DND-41 (cell line): Measurements from ENCODE around the gene AOC1.

Source experiments
- ATAC-seq: fragments of 200-7000 bp; cut with Tn5 transposase; 3 replicates; pipeline ENCODE4 v1.9.1; 2021; ENCODE audit warnings: low read depth; ENCODE audit not compliant: insufficient read depth
- DNase-seq: peaks from one replicate; pipeline ENCODE4 v3.0.0-alpha.2; 2020
- H2AFZ ChIP-seq: 2 replicates; pipeline ENCODE4 v1.6.0; 2012; ENCODE audit warnings: low read depth, low read length
- H3K27ac ChIP-seq: 2 replicates; pipeline ENCODE4 v1.5.1; 2012; ENCODE audit warnings: low read length, inconsistent platforms
- H3K27me3 ChIP-seq: fragments of 200-600 bp; sonication (generic); 2 replicates; pipeline ENCODE4 v1.6.0; 2012; ENCODE audit warnings: low read length, mild to moderate bottlenecking, inconsistent platforms; ENCODE audit not compliant: insufficient read depth, poor library complexity
- H3K36me3 ChIP-seq: 2 replicates; pipeline ENCODE4 v1.5.1; 2012; ENCODE audit warnings: low read length, inconsistent platforms; ENCODE audit not compliant: insufficient read depth
- H3K4me1 ChIP-seq: 2 replicates; pipeline ENCODE4 v1.5.1; 2012; ENCODE audit warnings: mild to moderate bottlenecking, low read length; ENCODE audit not compliant: insufficient read depth
- H3K4me2 ChIP-seq: 2 replicates; pipeline ENCODE4 v1.6.0; 2012; ENCODE audit warnings: mild to moderate bottlenecking, moderate library complexity, low read length, inconsistent platforms; ENCODE audit not compliant: insufficient read depth
- H3K4me3 ChIP-seq, 2 experiments: fragments of 200-600 bp in 1 of 2; shearing (Covaris generic) in 1 of 2; 2 replicates each; pipeline ENCODE4 v1.5.1; 2012 to 2016; ENCODE audit warnings: inconsistent platforms in 2 of 2, low read length in 2 of 2, mild to moderate bottlenecking in 2 of 2, low read depth in 1 of 2, moderate library complexity in 1 of 2
- H3K79me2 ChIP-seq: 2 replicates; pipeline ENCODE4 v1.6.0; 2012; ENCODE audit warnings: low read length, inconsistent platforms; ENCODE audit not compliant: insufficient read depth
- H3K9ac ChIP-seq: 2 replicates; pipeline ENCODE4 v1.6.0; 2012; ENCODE audit warnings: low read depth, mild to moderate bottlenecking, inconsistent platforms, low read length, moderate library complexity
- H3K9me3 ChIP-seq: 2 replicates; pipeline ENCODE4 v1.5.1; 2012; ENCODE audit warnings: low read length, moderate library complexity, mild to moderate bottlenecking, inconsistent platforms; ENCODE audit not compliant: insufficient read depth, severe bottlenecking
- H4K20me1 ChIP-seq: 2 replicates; pipeline ENCODE4 v1.6.0; 2012; ENCODE audit warnings: low read length; ENCODE audit not compliant: insufficient read depth
- CTCF ChIP-seq: IDR thresholded peaks from 2 replicates; pipeline ENCODE4 v1.5.1; 2012; ENCODE audit warnings: borderline replicate concordance, low read length, moderate library complexity, mild to moderate bottlenecking; ENCODE audit not compliant: poor library complexity, severe bottlenecking; ENCODE audit errors: extremely low read depth
- EZH2 ChIP-seq: IDR thresholded peaks from 3 replicates; pipeline ENCODE4 v1.6.1; 2012; ENCODE audit warnings: borderline replicate concordance, low read depth, mild to moderate bottlenecking, moderate library complexity, low read length, inconsistent platforms; ENCODE audit not compliant: severe bottlenecking

Gene AOC1

GRCh38 chr7:150855046-150855445 is 2.7 kb downstream of the AOC1 start:
- Histone ChIP-seq H3K79me2 (no peaks in the 10 kb centered on the region), H2AFZ (no peak overlapping the region), H3K4me2 (no peak overlapping the region), H4K20me1 (no peaks in the 10 kb centered on the region), H3K9ac (no peak overlapping the region), H3K36me3 (no peaks in the 10 kb centered on the region), H3K9me3 (no peaks in the 10 kb centered on the region), H3K27me3 (peaks cover 31% of the 10 kb centered on the region), H3K4me1 (no peaks in the 10 kb centered on the region), H3K27ac (no peak overlapping the region), H3K4me3 (no peak overlapping the region)
- DNase-seq (no peak), ATAC-seq (no peak)
- no peak for TF ChIP-seq EZH2
- TF ChIP-seq CTCF: no peak

- no peaks in the 10 kb centered on the region for H4K20me1 ChIP-seq
- peaks cover 31% of the 10 kb centered on the region for H3K27me3 ChIP-seq
- H3K9me3 ChIP-seq: no peaks in the 10 kb centered on the region
- no peak for DNase-seq
- no peak overlapping the region for H3K27ac ChIP-seq
- H3K9ac ChIP-seq: no peak overlapping the region
- no peak overlapping the region for H3K4me2 ChIP-seq
- H3K36me3 ChIP-seq: no peaks in the 10 kb centered on the region
- no peak for ATAC-seq
- no peak overlapping the region for H3K4me3 ChIP-seq
- no peak overlapping the region for H2AFZ ChIP-seq
- no peak for TF ChIP-seq EZH2
- no peak for TF ChIP-seq CTCF
- no peaks in the 10 kb centered on the region for H3K4me1 ChIP-seq
- H3K79me2 ChIP-seq: no peaks in the 10 kb centered on the region
Observed at GRCh38 chr7:150855476-150856302, 3.4 kb downstream of the AOC1 start.

- no peaks in the 10 kb centered on the region for H4K20me1 ChIP-seq
- H3K4me3 ChIP-seq: no peak overlapping the region
- H3K4me2 ChIP-seq: no peak overlapping the region
- no peaks in the 10 kb centered on the region for H3K9me3 ChIP-seq
- ATAC-seq (no peak), DNase-seq (no peak)
- peaks cover 26% of the 10 kb centered on the region for H3K27me3 ChIP-seq
- H3K36me3 ChIP-seq: no peaks in the 10 kb centered on the region
- no peaks in the 10 kb centered on the region for H3K79me2 ChIP-seq
- no peak overlapping the region for H2AFZ ChIP-seq
- H3K9ac ChIP-seq: no peak overlapping the region
- H3K4me1 ChIP-seq: no peaks in the 10 kb centered on the region
- TF ChIP-seq CTCF: no peak
- no peak for TF ChIP-seq EZH2
- no peak overlapping the region for H3K27ac ChIP-seq
Observed at GRCh38 chr7:150856303-150857275, 4.3 kb downstream of the AOC1 start.
